Osteocyte (in vitro differentiated cells): ENCODE measurements around the gene LPAR5. TPM values are rescaled to one million over a fixed set of nuclear protein-coding genes. Genes with fewer than 3 reads are reported as not detected.

Source experiments
- DNase-seq: peaks from one replicate; pipeline ENCODE4 v3.0.0; 2021; ENCODE audit warnings: mixed read lengths; ENCODE audit not compliant: unreplicated experiment; ENCODE audit errors: extremely low spot score
- H3K27ac Mint-ChIP-seq: one replicate; pipeline ENCODE4 v1.8.0; 2021; ENCODE audit warnings: mild to moderate bottlenecking, mixed read lengths; ENCODE audit not compliant: unreplicated experiment
- H3K27me3 Mint-ChIP-seq: one replicate; pipeline ENCODE4 v1.8.0; 2021; ENCODE audit warnings: mixed read lengths; ENCODE audit not compliant: unreplicated experiment
- H3K36me3 Mint-ChIP-seq: one replicate; pipeline ENCODE4 v1.8.0; 2021; ENCODE audit warnings: mixed read lengths; ENCODE audit not compliant: unreplicated experiment
- H3K4me1 Mint-ChIP-seq: one replicate; pipeline ENCODE4 v1.8.0; 2021; ENCODE audit warnings: mixed read lengths; ENCODE audit not compliant: unreplicated experiment
- H3K4me3 Mint-ChIP-seq: one replicate; pipeline ENCODE4 v1.8.0; 2021; ENCODE audit warnings: mild to moderate bottlenecking, moderate library complexity, mixed read lengths; ENCODE audit not compliant: unreplicated experiment
- H3K9me3 Mint-ChIP-seq: one replicate; pipeline ENCODE4 v1.8.0; 2021; ENCODE audit warnings: mixed read lengths; ENCODE audit not compliant: unreplicated experiment
- CTCF ChIP-seq: fragments of 200-600 bp; sonication (generic); IDR thresholded peaks from 2 replicates; pipeline ENCODE4 v1.5.0; 2021; ENCODE audit warnings: antibody characterized with exemption, mild to moderate bottlenecking, moderate library complexity
- total RNA-seq: library from RNA; stranded (reverse); gene quantifications from 2 replicates; pipeline ENCODE4 v1.2.1, GENCODE V29; 2021

LPAR5 gene
- total RNA-seq, 1 donor from 2014 or later = 0.32 TPM

DNA sequence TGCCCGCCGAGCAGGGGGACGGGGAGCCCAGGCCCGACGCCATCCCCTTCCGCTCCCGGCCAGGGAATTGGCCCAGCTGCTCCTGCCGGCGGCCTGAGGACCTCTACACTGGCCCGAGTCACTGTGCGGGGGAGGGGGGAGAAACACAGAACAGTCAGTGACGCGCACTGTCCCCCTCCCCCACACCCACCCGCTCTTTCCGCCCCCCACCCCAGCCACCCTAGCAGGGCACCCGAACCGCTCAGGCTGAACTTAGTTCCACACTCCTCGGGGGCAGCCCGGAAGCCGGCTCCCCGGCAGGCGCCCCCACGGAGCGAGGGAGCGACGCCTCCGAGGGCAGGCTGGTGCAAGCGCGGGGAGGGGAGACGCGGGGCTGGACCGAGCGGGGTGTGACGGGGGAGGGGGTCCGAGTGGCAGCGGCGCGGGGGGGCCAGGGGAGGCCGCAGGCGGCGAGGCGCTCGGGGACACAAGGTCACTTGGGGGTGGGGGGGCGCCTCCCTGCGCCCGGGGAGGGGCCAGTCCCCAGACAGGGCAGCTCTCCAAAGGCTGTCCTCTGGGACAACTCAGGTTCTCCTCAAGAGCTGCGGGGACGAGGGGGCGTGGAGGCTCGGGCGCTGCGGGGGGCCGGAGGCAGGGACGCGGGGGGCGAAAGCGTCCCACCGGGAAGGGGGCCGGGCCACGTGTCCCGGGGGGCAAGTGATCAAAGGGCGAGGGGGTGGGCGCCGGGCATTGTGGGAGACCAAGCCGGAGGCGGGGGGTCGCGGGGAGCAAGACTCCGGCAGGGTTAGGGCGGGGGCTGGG lies 29.2 kb downstream of the LPAR5 start:
- DNase-seq = peak; percentile 85
- no peaks in the 10 kb centered on the region for H3K27me3 Mint-ChIP-seq
- TF ChIP-seq CTCF = no peak
- H3K4me3 Mint-ChIP-seq = no peak overlapping the region
- H3K9me3 Mint-ChIP-seq = no peaks in the 10 kb centered on the region
- H3K4me1 Mint-ChIP-seq = peaks cover 43% of the 10 kb centered on the region
- peak overlapping the region; percentile 78 for H3K27ac Mint-ChIP-seq
- peaks cover 27% of the 10 kb centered on the region for H3K36me3 Mint-ChIP-seq

DNA sequence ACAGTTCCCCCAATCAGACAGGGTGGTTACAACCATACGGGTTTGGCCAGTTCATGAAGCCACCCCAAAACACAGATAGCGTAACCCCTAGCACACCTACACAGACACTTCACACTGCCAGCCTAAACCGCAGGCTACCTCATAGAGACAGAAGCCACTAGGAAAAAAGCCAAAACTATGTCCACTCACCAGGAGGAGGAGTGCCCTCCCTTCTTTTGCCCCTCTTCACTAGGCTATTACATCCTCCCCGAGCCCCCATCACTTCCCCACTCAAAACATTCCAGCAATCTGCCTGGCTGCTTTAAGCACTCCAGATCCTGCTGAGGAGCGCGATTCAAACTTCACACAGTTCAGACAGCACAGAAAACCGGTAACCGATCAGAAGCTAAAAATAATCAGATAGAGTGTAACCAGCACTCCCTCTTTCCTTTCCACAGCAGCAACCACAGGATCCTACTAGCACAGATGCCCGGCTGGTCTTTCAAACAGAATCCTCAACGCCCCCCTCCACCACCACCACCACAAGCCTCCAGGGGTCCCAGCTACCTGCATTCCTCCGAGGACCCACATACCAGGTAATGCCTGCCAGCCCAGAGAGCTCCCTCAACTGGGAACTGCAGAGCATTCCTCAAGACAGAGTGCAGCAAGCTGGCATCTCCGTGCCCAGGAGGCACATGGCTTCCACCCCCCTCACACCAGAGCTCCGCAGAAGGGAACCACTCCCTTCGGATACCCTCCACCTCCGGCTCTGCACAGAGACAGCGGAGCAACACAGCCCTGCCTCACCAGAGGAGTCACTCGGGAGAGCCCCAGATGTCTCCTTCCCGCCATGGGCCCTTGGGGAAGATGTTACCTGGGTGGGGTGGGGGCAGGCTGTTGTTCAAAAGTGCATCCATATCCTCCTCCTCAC lies 30.1 kb downstream of the LPAR5 start:
- DNase-seq = no peak
- H3K4me3 Mint-ChIP-seq = no peak overlapping the region
- H3K27ac Mint-ChIP-seq = peak overlapping the region; percentile 78
- no peak for TF ChIP-seq CTCF
- no peaks in the 10 kb centered on the region for H3K27me3 Mint-ChIP-seq
- peaks cover 39% of the 10 kb centered on the region for H3K4me1 Mint-ChIP-seq
- H3K9me3 Mint-ChIP-seq = no peaks in the 10 kb centered on the region
- H3K36me3 Mint-ChIP-seq = peaks cover 35% of the 10 kb centered on the region

- no peak overlapping the region for H3K4me3 Mint-ChIP-seq
- no peaks in the 10 kb centered on the region for H3K9me3 Mint-ChIP-seq
- no peak for DNase-seq
- no peak for TF ChIP-seq CTCF
- H3K4me1 Mint-ChIP-seq = peaks cover 39% of the 10 kb centered on the region
- H3K27ac Mint-ChIP-seq = peak overlapping the region; percentile 78
- H3K36me3 Mint-ChIP-seq = peaks cover 47% of the 10 kb centered on the region
- no peaks in the 10 kb centered on the region for H3K27me3 Mint-ChIP-seq
These were observed 31.3 kb downstream of the LPAR5 start for GRCh38 chr12:6604259-6605029.

- no peak overlapping the region for H3K4me3 Mint-ChIP-seq
- H3K36me3 Mint-ChIP-seq = peaks cover 55% of the 10 kb centered on the region
- peaks cover 39% of the 10 kb centered on the region for H3K4me1 Mint-ChIP-seq
- TF ChIP-seq CTCF = no peak
- H3K27ac Mint-ChIP-seq = peak overlapping the region; percentile 78
- H3K27me3 Mint-ChIP-seq = no peaks in the 10 kb centered on the region
- no peaks in the 10 kb centered on the region for H3K9me3 Mint-ChIP-seq
- no peak for DNase-seq
These were observed 32.6 kb downstream of the LPAR5 start for GRCh38 chr12:6603095-6603567.
